NCI-H2196 (cell line): ENCODE measurements around the gene CASZ1.
A peak's percentile ranks its signal among the peaks of the same experiment; 100 is the strongest.

Experiments
- DNase-seq: peaks from one replicate; lab custom pipeline; 2025; ENCODE audit not compliant: unreplicated experiment; lab: John Stamatoyannopoulos, UW

Gene CASZ1

DNA sequence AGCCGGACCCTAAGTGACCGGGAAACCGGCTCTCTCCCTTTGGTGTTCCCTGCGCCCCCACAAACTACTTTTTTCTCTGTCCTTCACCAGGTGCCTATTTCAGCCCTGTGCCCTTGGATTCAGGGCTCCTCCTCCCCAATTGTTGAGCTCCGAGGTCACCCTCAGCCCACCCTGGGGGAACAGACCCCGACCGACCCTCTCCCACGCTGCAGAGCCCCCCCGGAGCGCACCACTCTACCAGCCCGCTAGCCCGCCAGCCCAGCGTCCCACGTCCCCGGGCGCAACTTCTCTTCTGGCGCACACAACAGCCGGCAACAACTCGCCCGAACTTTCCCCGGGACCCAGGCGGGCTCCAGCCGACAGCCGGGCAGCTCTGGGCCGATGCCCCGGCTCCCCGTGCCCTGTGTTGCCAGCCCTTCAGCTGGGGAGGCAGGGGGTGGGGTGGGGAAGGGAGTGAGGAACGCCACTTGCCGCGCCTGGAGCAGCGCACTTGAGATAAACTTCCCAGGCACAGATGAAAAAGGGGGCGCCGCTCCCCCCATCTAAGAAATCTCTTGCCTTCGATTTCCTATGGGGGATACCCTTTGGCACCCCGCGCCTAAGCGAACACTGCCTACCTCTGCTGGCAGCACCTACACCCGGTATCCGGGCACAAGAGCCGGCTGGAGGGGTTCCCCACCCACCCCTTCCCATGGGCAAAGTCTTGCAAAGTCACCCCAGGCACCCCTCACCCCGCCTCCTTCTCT is 997 bp downstream of the CASZ1 start:
- DNase-seq, result no peak

- no peak for DNase-seq
Measured at GRCh38 chr1:10794724-10795275, 1.6 kb downstream of the CASZ1 start.

DNA sequence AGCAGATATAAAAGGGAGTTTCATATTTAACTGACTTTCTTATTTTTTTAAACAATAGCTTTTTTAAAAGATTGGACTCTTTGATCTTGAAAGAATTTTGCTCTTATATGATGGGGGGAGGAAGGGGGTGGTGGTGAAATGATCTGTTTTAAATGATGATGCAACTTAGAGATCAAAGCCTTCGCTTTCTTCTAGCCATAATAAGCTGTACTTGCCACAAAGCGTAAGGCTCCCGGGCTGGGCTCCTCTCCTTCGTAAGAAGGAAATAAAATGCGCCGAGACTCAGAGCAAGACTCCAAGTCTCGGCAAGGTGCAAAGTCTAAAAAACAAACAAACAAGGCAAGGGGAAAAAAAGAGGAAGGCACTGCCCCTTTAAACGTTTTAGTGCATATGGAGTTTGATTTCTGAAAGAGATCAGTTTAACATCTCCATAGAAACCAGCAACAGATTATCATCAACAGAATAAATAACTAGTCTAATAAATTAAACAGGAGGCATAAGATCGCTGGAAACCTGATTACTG is 3.3 kb downstream of the CASZ1 start:
- DNase-seq, result peak; percentile 54

- DNase-seq, result peak; percentile 45
Measured at GRCh38 chr1:10791105-10791951, 5.1 kb downstream of the CASZ1 start.

DNA sequence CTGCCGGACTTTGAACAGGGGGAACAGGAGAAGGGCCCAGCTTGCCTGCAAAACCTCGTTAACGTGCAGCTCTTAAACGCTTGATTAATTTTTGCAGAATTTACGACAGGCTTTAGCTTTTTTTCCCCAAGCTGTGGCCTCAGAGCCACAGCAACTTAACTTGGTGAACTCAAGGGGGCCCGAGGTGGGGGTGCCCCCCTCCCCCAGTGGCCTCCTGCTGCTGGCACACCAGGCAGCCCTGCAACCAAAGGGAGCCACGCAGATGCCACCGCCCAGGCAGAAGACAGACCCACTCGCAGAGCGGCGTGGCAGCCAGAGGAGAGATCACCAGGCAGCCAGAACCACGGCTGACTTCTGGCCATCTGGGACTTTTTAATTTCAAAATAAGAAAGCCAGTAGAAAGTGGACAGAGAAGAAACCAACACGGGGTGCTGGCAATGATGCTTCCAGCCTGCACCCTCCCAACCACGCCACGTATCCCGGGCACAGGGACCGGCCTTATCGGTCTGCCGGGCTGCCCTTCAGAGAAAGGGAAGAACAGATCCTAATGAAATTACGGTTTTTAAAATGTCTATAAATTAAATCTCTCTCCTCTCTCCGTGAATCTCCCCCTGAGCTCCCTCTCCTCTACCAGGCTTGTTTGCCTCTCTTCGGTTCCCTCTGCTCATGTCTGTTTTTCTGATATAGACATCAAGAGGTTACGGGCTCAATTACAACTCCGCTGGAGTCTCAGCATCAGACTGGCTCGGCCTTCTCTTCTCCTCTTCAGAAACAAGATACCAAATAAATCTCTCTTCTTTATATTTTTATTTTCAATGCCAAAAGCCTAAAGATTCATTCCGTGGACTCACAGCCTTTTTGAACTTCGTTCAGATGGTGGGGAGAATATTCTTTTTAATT is 6.4 kb downstream of the CASZ1 start:
- DNase-seq, result no peak

- DNase-seq, result no peak
Measured at GRCh38 chr1:10789047-10789791, 7.2 kb downstream of the CASZ1 start.

- DNase-seq, result peak; percentile 46
Measured at GRCh38 chr1:10788592-10789006, 7.8 kb downstream of the CASZ1 start.

GRCh38 chr1:10787286-10787685 is 9.2 kb downstream of the CASZ1 start:
- DNase-seq, result no peak

DNA sequence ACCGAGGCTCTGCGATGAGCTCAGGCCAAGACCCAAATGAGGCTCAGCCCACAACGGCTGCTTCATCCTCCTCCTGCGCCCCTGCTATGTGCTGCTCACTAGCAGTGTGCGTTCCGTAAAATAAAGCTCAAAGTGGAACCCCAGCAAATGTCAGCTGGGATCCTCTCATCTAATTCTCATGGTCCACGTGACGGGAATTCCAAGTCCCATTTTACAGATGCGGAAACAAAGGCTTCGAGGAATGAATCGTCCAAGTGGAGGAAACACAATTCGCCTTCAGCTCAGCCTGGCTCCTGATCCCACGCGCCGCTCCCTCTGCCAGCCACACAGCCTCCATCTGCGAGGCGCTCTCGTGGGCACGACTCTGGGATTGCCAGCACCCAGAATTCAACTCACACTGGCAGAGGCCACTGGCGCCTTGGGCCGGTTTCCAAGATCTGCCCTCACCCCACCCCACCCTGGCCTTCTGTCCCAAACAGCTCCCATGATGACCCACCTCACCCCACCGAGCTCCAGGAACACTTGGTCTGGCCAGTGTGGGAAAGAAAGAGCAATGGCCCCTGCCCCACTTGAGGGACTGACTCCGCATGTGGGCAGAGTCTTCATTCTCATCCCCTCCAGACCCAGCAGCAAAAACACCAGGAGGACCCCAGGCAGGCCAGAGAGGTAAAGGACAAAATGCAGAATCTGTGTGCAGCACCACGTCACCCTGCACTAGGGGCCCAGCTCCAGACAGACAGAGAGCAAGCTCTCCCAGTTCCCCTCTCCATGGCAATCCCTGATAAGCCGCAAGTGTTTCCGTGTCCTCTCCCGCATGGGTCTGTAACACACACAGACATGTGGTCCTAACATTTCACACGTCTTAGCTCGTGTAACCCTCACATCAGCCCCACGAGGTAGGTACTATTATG is 10.5 kb downstream of the CASZ1 start:
- no peak for DNase-seq

- DNase-seq, result no peak
Measured at GRCh38 chr1:10784998-10785727, 11.3 kb downstream of the CASZ1 start.

GRCh38 chr1:10782491-10783244 is 13.8 kb downstream of the CASZ1 start:
- no peak for DNase-seq

GRCh38 chr1:10781137-10781536 is 15.3 kb downstream of the CASZ1 start:
- no peak for DNase-seq

GRCh38 chr1:10779841-10780240 is 16.6 kb downstream of the CASZ1 start:
- DNase-seq, result peak; percentile 40

DNA sequence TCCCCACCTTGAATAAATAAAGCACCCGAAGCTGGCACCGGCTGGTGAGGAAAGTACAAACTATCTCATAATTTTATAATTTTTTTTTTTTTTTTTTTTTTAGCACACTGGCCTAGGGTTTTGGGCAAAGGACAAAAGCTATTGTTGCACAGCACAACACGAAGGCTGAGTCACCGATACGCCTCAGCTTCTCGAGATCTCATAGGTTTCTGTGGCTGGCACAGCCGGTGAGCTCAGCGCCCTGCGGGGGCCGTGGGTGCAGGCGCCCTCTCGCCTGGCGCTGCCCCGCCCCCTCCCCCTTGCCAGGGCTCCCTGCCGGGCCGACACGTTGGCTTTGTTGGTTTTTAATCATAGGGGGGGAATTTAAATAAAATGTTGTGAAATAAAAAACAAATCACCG is 17.2 kb downstream of the CASZ1 start:
- DNase-seq, result peak; percentile 95

DNA sequence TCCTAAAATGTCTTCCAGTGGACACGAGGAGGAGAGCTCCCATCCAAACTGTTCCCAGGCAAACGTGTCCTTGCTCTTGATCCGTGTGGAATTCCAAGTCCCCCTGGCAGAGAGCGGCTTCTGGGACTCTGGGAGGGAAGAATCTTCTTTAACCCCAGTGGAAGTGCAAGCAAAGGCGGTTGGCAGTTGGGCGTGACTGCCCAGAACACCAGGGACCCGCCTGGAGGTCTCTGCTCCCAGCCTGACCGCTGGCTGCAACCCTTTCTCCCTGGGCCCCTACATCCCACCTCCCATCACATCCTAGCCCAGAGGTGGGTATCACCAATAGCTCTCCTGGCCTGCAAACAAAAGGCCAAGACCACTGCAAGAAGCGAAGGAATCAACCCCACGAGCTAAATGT is 17.8 kb downstream of the CASZ1 start:
- DNase-seq, result no peak

- DNase-seq, result no peak
Measured at GRCh38 chr1:10777749-10778574, 18.5 kb downstream of the CASZ1 start.
